Measurements from ENCODE around the gene MARVELD1. TPM values are rescaled to one million over a fixed set of nuclear protein-coding genes. Genes with fewer than 3 reads are reported as not detected.

MARVELD1 gene
- total RNA-seq, 1 donor from 2014 or later, result 75.4 TPM

GRCh38 chr10:97743169-97743943 lies 29.8 kb downstream of the MARVELD1 start:
- H3K36me3 Mint-ChIP-seq, result peaks cover 33% of the 10 kb centered on the region

DNA sequence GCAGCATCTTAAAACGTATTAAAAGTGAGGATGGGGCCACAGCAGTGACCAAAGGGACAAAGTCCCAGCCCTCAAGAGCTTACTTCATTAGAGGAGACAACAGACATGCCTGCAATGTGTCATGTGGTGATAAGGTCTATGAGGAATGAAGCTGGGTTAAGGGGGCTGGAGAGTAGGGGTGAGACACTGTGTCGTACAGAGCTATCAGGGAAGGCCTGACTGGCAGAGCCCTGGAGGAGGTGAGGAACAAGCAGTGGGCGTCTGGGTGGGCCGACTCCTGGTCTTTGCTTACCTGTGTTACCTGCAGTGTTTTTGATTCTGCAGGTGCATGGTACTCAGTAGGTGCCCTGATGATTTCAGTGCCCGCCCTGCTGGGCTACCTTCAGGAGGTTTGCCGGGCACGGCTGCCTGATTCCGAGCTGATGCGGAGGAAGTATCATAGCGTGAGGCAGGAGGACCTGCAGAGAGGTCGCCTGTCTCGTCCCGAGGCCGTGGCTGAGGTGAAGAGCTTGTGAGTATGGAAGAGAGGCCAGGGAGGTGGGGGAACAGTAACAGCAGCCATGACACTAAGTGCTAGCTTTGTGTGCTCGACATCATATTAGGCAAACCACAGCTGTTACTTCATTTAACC lies 31.0 kb downstream of the MARVELD1 start:
- Mint-ChIP-seq H3K4me3 (no peak overlapping the region), H3K27ac (no peak overlapping the region), H3K27me3 (ENCODE audit: low read depth) (no peaks in the 10 kb centered on the region), H3K9me3 (no peaks in the 10 kb centered on the region), H3K36me3 (peaks cover 33% of the 10 kb centered on the region), H3K4me1 (no peaks in the 10 kb centered on the region)
- no peak for DNase-seq (ENCODE audit: low spot score in 2 of 2, unreplicated experiment in 2 of 2)
- TF ChIP-seq, protein P1, sequence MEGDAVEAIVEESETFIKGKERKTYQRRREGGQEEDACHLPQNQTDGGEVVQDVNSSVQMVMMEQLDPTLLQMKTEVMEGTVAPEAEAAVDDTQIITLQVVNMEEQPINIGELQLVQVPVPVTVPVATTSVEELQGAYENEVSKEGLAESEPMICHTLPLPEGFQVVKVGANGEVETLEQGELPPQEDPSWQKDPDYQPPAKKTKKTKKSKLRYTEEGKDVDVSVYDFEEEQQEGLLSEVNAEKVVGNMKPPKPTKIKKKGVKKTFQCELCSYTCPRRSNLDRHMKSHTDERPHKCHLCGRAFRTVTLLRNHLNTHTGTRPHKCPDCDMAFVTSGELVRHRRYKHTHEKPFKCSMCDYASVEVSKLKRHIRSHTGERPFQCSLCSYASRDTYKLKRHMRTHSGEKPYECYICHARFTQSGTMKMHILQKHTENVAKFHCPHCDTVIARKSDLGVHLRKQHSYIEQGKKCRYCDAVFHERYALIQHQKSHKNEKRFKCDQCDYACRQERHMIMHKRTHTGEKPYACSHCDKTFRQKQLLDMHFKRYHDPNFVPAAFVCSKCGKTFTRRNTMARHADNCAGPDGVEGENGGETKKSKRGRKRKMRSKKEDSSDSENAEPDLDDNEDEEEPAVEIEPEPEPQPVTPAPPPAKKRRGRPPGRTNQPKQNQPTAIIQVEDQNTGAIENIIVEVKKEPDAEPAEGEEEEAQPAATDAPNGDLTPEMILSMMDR (IDR thresholded peaks at IDR 0.05; ENCODE audit: unreplicated experiment), result no peak

More at GRCh38 chr10:97743169-97743943, 29.8 kb downstream of the MARVELD1 start:
- no peaks in the 10 kb centered on the region for H3K27me3 Mint-ChIP-seq (ENCODE audit: low read depth)
- no peak overlapping the region for H3K4me3 Mint-ChIP-seq
- no peak overlapping the region for H3K27ac Mint-ChIP-seq
- DNase-seq (ENCODE audit: low spot score in 2 of 2, unreplicated experiment in 2 of 2), result no peak
- H3K4me1 Mint-ChIP-seq, result peaks cover 3% of the 10 kb centered on the region
- no peaks in the 10 kb centered on the region for H3K9me3 Mint-ChIP-seq
- TF ChIP-seq, protein P1 (IDR thresholded peaks at IDR 0.05; ENCODE audit: unreplicated experiment), result no peak

DNA sequence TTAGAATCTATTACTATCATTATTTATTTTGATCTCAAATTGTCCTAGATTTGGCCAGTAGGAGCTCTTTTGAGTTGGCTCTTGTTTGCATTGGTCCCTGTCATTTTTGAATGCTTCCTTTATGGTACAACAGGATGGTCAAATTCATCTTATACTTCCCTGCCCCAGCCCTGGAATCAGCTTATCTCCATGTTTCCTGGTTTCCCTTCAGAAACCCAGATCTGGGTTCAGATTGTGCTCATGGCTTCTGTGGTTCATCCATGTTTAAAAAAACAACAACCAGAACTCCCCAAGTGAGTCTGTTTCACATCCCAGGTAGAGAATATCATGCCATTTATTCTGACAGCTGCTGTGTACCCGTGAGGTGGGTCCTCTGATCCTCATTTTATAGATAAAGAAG lies 34.0 kb downstream of the MARVELD1 start:
- no peak for DNase-seq (ENCODE audit: low spot score in 2 of 2, unreplicated experiment in 2 of 2)
- H3K9me3 Mint-ChIP-seq, result no peaks in the 10 kb centered on the region
- TF ChIP-seq, protein P1 (IDR thresholded peaks at IDR 0.05; ENCODE audit: unreplicated experiment), result no peak
- no peaks in the 10 kb centered on the region for H3K27me3 Mint-ChIP-seq (ENCODE audit: low read depth)
- H3K4me3 Mint-ChIP-seq, result no peak overlapping the region
- peaks cover 30% of the 10 kb centered on the region for H3K36me3 Mint-ChIP-seq
- no peak overlapping the region for H3K27ac Mint-ChIP-seq
- H3K4me1 Mint-ChIP-seq, result no peaks in the 10 kb centered on the region

DNA sequence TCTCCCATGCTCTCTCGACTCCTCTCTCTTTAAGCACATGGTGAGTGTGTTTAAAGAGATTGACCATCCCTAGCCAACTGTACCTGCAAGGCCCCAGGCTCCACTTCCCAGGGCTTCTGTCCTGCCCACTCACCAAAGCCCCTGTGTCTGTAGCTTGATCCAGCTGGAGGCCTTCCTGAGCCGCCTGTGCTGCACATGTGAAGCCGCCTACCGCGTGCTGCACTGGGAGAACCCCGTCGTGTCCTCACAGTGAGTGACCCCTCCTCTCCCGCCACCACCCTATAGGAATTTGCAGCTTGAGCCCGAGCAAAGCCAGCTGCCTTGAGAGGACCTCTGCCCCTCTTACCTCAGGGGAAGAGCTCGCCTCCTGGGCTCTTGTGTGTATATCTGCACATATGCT lies 34.6 kb downstream of the MARVELD1 start:
- H3K4me3 Mint-ChIP-seq, result no peak overlapping the region
- no peak for DNase-seq (ENCODE audit: low spot score in 2 of 2, unreplicated experiment in 2 of 2)
- H3K27ac Mint-ChIP-seq, result no peak overlapping the region
- no peaks in the 10 kb centered on the region for H3K9me3 Mint-ChIP-seq
- no peaks in the 10 kb centered on the region for H3K4me1 Mint-ChIP-seq
- peaks cover 31% of the 10 kb centered on the region for H3K36me3 Mint-ChIP-seq
- H3K27me3 Mint-ChIP-seq (ENCODE audit: low read depth), result no peaks in the 10 kb centered on the region
- TF ChIP-seq, protein P1 (IDR thresholded peaks at IDR 0.05; ENCODE audit: unreplicated experiment), result no peak

GRCh38 chr10:97752956-97753355 lies 39.4 kb downstream of the MARVELD1 start:
- Mint-ChIP-seq H3K36me3 (peaks cover 34% of the 10 kb centered on the region), H3K27me3 (ENCODE audit: low read depth) (no peaks in the 10 kb centered on the region), H3K9me3 (no peaks in the 10 kb centered on the region), H3K4me1 (no peaks in the 10 kb centered on the region), H3K27ac (no peak overlapping the region), H3K4me3 (no peak overlapping the region)
- no peak for DNase-seq (ENCODE audit: low spot score in 2 of 2, unreplicated experiment in 2 of 2)
- TF ChIP-seq, protein P1 (IDR thresholded peaks at IDR 0.05; ENCODE audit: unreplicated experiment), result no peak
